Glutamatergic neuron (in vitro differentiated cells): ENCODE results near the gene GNA15. TPM values are rescaled to one million over a fixed set of nuclear protein-coding genes. Genes with fewer than 3 reads are reported as not detected.

Experiments used
- DNase-seq: peaks from one replicate; pipeline ENCODE4 v3.0.0; 2022
- H3K27ac Mint-ChIP-seq: one replicate; pipeline ENCODE4 v1.8.0; 2020; ENCODE audit warnings: mild to moderate bottlenecking, mixed read lengths, inconsistent platforms; ENCODE audit not compliant: unreplicated experiment
- H3K27me3 Mint-ChIP-seq: one replicate; pipeline ENCODE4 v1.8.0; 2020; ENCODE audit warnings: mild to moderate bottlenecking, moderate library complexity, mixed read lengths, inconsistent platforms; ENCODE audit not compliant: unreplicated experiment
- H3K36me3 Mint-ChIP-seq: one replicate; pipeline ENCODE4 v1.8.0; 2020; ENCODE audit warnings: mild to moderate bottlenecking, mixed read lengths, inconsistent platforms; ENCODE audit not compliant: unreplicated experiment
- H3K4me1 Mint-ChIP-seq: one replicate; pipeline ENCODE4 v1.8.0; 2020; ENCODE audit warnings: mild to moderate bottlenecking, low read depth, mixed read lengths, inconsistent platforms; ENCODE audit not compliant: unreplicated experiment
- H3K4me3 Mint-ChIP-seq: one replicate; pipeline ENCODE4 v1.8.0; 2020; ENCODE audit warnings: mild to moderate bottlenecking, mixed read lengths, inconsistent platforms; ENCODE audit not compliant: unreplicated experiment
- H3K9me3 Mint-ChIP-seq: one replicate; pipeline ENCODE4 v1.8.0; 2020; ENCODE audit warnings: mild to moderate bottlenecking, moderate library complexity, mixed read lengths, inconsistent platforms; ENCODE audit not compliant: unreplicated experiment
- total RNA-seq: library from RNA; stranded (reverse); fragmentation: NEBNext Ultra II Directional; extraction: Animal tissue kit (Norgen Biotek cat#: 25700); gene quantifications from one replicate; pipeline ENCODE4 v1.2.1, GENCODE V29; 2021; ENCODE audit not compliant: unreplicated experiment
- TF ChIP-seq, protein P1 (sequence below): fragments of 200-600 bp; sonication (generic); IDR thresholded peaks from one replicate; pipeline ENCODE4 v1.5.0; 2021; ENCODE audit not compliant: partially characterized antibody, unreplicated experiment

GNA15 gene
- total RNA-seq, 1 donor from 2014 or later: not detected

DNA sequence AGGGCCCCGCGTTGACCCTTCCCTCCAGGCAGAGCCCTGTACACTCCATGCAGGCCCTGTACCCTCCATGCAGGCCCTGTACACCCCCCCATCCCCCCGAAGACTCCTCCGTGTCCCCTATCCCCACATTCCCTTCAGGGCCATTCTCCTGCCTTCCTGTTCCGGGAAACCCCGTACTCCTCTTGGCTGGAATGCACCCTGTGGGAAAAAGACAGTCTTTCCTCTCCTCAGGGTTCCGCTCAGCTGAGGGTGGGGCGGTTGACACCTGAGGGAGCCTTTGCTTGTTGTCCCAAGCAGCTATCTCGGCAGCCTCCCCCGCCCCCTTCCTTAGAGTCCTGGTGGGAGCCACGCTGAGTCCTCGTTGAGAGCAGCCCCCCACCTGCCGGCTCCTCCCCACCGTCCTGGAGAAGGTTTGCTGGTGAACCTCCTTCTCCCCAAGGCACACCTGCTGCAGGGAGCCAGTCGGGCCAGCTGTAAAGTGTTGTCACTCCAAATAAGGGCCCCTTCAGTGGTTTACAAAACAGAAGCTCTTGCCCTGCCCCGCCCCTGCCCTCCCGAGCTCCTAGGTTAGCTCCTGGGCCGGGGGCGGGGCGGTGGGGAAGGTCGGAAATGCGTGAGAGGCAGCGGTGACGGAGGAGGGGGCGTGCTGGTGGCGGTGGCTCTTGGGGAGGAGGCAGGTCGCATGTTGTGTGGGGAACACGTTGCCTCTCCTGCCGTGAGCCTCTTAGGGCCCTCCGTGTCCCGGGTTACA, 40.2 kb upstream of the GNA15 start:
- H3K4me1 Mint-ChIP-seq: peaks cover 20% of the 10 kb centered on the region
- peaks cover 5% of the 10 kb centered on the region for H3K9me3 Mint-ChIP-seq
- H3K27ac Mint-ChIP-seq: no peak overlapping the region
- TF ChIP-seq, protein P1, sequence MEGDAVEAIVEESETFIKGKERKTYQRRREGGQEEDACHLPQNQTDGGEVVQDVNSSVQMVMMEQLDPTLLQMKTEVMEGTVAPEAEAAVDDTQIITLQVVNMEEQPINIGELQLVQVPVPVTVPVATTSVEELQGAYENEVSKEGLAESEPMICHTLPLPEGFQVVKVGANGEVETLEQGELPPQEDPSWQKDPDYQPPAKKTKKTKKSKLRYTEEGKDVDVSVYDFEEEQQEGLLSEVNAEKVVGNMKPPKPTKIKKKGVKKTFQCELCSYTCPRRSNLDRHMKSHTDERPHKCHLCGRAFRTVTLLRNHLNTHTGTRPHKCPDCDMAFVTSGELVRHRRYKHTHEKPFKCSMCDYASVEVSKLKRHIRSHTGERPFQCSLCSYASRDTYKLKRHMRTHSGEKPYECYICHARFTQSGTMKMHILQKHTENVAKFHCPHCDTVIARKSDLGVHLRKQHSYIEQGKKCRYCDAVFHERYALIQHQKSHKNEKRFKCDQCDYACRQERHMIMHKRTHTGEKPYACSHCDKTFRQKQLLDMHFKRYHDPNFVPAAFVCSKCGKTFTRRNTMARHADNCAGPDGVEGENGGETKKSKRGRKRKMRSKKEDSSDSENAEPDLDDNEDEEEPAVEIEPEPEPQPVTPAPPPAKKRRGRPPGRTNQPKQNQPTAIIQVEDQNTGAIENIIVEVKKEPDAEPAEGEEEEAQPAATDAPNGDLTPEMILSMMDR: no peak
- H3K4me3 Mint-ChIP-seq: peak overlapping the region; percentile 90
- no peak for DNase-seq
- no peaks in the 10 kb centered on the region for H3K36me3 Mint-ChIP-seq
- H3K27me3 Mint-ChIP-seq: peaks cover 8% of the 10 kb centered on the region

DNA sequence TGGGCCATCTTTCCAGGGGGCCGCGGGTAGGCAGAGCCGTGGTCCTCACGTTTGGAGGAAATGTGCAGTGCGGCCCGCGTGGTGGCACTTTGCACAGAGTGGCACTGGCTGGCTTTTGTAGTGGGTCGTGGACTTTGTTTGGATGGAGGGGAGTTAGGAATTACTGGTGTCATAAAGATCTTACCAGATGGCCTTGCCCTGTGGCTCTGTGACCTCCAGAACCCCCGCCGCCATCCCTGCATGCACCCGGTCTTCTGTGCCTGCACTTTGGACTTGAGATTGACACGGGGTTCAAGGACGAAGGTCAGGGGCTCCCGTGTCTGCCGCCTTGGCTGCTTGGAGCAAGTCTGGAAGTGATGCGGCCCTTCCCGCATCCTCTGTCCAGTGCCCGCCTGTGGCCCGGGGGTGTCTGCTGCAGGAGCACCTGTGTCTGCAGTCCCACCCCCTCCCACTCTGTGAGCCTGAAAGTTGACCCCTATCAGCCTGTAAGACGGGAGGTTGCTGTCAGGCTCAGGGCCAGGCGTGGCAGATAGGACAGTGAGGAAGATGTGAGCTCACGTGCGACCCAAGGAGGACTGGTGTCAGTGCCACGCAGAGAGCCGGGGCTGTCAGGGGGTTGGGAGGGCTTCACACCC, 39.4 kb upstream of the GNA15 start:
- TF ChIP-seq, protein P1: no peak
- Mint-ChIP-seq H3K27me3 (peaks cover 8% of the 10 kb centered on the region), H3K4me3 (peak overlapping the region; percentile 87), H3K36me3 (no peaks in the 10 kb centered on the region), H3K27ac (no peak overlapping the region), H3K4me1 (peaks cover 23% of the 10 kb centered on the region), H3K9me3 (peaks cover 5% of the 10 kb centered on the region)
- no peak for DNase-seq

DNA sequence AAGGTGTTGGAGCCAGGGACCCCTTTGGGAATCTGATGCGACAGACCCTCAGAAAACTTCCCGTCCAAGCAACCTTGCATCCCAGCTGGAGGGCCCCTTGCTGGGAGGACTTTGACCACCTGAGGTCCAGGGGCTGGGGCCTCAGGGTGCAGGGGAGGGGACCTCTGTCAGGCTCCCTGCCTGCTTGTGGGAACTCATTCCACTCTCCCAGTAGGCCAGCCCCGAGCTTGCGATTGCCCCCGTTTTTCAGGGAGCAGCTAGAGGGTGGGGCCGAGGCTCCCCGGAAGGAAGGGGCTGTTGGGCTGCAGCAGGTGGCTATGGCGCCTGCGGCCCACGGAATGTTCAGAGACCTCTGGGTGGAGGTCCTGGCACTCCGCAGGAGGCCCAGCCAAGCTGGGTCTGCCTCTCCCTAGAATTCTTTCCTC, 38.9 kb upstream of the GNA15 start:
- Mint-ChIP-seq H3K27ac (no peak overlapping the region), H3K36me3 (no peaks in the 10 kb centered on the region), H3K27me3 (peaks cover 8% of the 10 kb centered on the region), H3K4me3 (no peak overlapping the region), H3K4me1 (peaks cover 23% of the 10 kb centered on the region), H3K9me3 (peaks cover 5% of the 10 kb centered on the region)
- DNase-seq: no peak
- TF ChIP-seq, protein P1: no peak

DNA sequence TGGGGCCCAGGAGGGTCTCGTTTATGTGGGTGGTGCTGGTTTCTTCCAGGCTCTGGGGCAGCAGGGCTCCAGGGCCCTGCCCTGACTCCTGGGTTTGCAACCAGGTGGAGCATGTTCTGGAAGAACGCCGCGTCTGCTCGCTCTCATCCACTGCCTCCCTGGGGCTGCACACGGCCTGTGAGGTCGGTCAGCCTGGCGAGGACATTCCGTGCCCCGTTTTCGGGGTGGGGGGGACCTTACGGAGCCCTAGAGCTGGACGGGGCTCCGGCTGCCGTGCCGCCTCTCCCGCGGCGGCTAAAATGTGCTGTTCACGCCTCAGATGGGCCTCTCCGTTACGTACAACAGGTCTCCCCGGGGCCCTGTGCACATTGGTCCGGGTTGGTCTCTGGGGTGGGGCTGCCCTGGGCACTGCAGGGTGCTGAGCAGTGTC, 38.4 kb upstream of the GNA15 start:
- DNase-seq: no peak
- Mint-ChIP-seq H3K4me1 (peaks cover 23% of the 10 kb centered on the region), H3K4me3 (peak overlapping the region; percentile 63), H3K9me3 (peaks cover 5% of the 10 kb centered on the region), H3K27ac (no peak overlapping the region), H3K36me3 (no peaks in the 10 kb centered on the region), H3K27me3 (peaks cover 7% of the 10 kb centered on the region)
- TF ChIP-seq, protein P1: no peak

DNA sequence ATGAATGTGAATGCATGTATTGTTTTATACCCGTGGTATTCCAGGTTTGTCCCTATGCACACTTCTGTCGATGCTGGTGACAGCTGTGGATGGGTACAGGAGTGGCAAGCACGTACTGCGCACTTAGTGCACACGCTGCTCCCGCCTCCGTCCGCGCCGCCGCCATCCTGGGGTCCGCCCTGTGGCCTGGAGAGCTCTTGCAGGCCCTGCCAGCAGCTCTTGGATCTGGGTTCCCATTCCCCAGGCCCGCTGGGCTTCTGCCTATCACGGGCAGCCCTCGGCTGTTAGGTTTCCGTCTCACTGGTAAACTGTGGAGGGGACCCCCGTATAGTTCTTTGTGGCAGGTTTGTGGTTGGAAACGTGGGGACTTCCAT, 37.7 kb upstream of the GNA15 start:
- H3K4me1 Mint-ChIP-seq: peaks cover 23% of the 10 kb centered on the region
- peaks cover 5% of the 10 kb centered on the region for H3K9me3 Mint-ChIP-seq
- TF ChIP-seq, protein P1: no peak
- H3K27me3 Mint-ChIP-seq: peaks cover 6% of the 10 kb centered on the region
- DNase-seq: no peak
- H3K4me3 Mint-ChIP-seq: peak overlapping the region; percentile 38
- no peaks in the 10 kb centered on the region for H3K36me3 Mint-ChIP-seq
- H3K27ac Mint-ChIP-seq: no peak overlapping the region
